H54 (cell line): Measurements from ENCODE around the gene SLC22A2.

Source experiments
- DNase-seq: peaks from one replicate; pipeline ENCODE4 v3.0.0; 2011; ENCODE audit warnings: low spot score, mixed read lengths; ENCODE audit not compliant: insufficient read length
- FAIRE-seq: peaks from 3 replicates; lab custom pipeline; 2011; peaks lifted over from hg19 to GRCh38; lab: Jason Lieb, UNC
- POLR2A ChIP-seq: IDR thresholded peaks from 2 replicates; pipeline ENCODE4 v1.6.1; 2011; ENCODE audit warnings: low read depth, mild to moderate bottlenecking, low read length

The SLC22A2 gene

DNA sequence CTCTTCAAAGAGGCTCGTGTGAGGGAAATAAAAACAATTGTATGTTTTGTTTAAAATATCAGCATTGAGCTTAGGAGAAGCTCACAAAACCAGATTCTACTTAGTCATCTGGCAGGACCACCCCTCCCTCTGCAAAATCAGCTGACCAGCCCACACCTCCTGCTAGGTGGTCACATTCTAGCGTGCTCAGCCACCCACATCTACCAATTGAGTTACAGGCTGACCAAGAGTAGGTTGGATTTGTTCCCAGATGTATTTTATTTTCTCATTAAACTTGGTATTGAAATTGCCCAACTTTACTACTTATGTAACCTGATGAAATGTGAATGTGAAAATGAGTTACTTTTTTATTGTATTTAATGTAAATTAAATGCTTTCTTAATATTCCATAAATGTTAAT, 56.2 kb downstream of the SLC22A2 start:
- FAIRE-seq (no peak), DNase-seq (no peak)
- no peak for TF ChIP-seq POLR2A

- no peak for DNase-seq
- no peak for FAIRE-seq
- no peak for TF ChIP-seq POLR2A
Observed at GRCh38 chr6:160201061-160201460, 57.6 kb downstream of the SLC22A2 start.

GRCh38 chr6:160198606-160199211, 59.9 kb downstream of the SLC22A2 start:
- DNase-seq (no peak), FAIRE-seq (no peak)
- no peak for TF ChIP-seq POLR2A

GRCh38 chr6:160197662-160198061, 61.0 kb downstream of the SLC22A2 start:
- FAIRE-seq (no peak), DNase-seq (no peak)
- no peak for TF ChIP-seq POLR2A

- DNase-seq (no peak), FAIRE-seq (no peak)
- TF ChIP-seq POLR2A, result no peak
Observed at GRCh38 chr6:160194808-160195207, 63.8 kb downstream of the SLC22A2 start.

- no peak for TF ChIP-seq POLR2A
- DNase-seq (no peak), FAIRE-seq (no peak)
Observed at GRCh38 chr6:160192840-160193239, 65.8 kb downstream of the SLC22A2 start.

- FAIRE-seq, result no peak
- TF ChIP-seq POLR2A, result no peak
- no peak for DNase-seq
Observed at GRCh38 chr6:160190973-160191372, 67.6 kb downstream of the SLC22A2 start.

DNA sequence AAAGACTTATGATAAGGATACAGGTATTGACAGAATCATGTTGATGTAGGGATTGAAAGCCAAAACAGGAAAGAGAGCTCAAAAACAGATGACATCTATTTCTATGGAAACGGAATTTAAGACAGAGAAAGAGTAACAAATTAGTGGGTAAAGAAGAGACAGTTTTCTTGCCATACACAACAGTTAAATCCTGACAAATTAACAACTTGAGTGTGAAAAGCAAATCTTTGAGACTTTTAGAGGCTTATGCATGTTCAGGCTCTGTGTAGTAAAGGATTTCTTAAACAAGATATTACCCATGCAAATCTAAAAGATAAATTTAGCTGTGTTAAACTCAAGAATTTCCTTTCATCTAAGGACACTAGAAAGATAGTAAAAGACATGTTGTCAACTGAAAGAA, 68.5 kb downstream of the SLC22A2 start:
- no peak for FAIRE-seq
- DNase-seq, result no peak
- no peak for TF ChIP-seq POLR2A

DNA sequence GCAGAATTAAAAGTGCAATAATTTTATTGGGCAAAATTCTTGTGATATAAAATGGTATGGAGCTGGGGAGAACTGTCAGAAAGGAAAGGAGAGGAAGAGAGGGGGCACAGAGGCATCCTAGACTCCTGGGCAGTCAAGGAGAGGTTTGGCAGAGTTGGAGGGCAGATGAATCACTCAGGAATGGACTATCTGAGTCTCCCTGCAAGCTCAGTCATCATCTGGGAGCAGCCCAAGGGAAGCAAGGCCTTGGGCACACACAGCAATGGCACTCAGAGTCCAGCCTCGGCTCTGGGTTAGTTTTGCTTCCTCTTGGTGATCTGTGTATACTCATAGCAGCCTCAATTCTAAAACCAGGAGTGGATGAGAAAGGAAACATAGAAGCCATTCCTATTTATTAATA, 69.8 kb downstream of the SLC22A2 start:
- FAIRE-seq, result no peak

GRCh38 chr6:160180706-160181105, 77.9 kb downstream of the SLC22A2 start:
- DNase-seq (no peak), FAIRE-seq (no peak)
- TF ChIP-seq POLR2A, result no peak

More for the DNA sequence above, 69.8 kb downstream of the SLC22A2 start:
- TF ChIP-seq POLR2A, result no peak
- DNase-seq, result no peak

GRCh38 chr6:160178271-160178670, 80.3 kb downstream of the SLC22A2 start:
- TF ChIP-seq POLR2A, result no peak
- DNase-seq (no peak), FAIRE-seq (no peak)

- no peak for DNase-seq
- TF ChIP-seq POLR2A, result no peak
- no peak for FAIRE-seq
Observed at GRCh38 chr6:160177220-160177619, 81.4 kb downstream of the SLC22A2 start.

GRCh38 chr6:160174681-160175080, 83.9 kb downstream of the SLC22A2 start:
- TF ChIP-seq POLR2A, result no peak
- no peak for FAIRE-seq

DNA sequence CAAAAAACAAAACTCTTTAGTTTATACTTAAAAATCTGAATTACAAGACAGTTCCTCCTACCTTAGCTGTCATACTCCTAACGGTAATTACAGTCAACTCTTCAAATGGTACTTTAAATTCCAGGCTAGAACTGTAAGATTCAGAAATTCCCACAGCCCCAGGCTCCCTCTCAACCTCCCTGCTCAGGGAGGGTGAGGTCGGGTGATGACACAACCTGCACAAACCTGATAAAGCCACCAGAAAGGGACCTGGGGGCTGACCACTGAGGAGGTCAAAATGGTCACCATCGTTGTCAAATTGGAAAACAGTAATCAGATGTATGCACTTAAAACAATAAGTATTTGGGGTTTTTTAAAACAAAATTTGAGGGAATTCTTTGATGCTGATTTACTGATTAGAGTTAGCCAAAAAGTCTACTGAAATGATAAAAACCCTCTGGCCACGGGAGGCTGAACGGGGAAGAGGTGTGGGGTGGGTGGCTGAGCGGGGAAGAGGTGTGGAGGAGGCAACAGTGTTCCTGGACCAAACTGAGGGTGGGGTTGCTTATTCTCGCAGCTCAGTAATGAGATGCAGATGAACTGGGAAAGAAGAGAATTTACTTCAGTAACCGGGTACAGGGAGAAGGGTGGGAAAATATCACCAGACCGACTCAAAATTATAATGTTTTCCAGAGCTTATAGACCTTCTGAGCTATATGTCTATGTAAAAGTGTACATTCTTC, 84.7 kb downstream of the SLC22A2 start:
- FAIRE-seq, result no peak
- no peak for TF ChIP-seq POLR2A
- DNase-seq, result no peak

More at GRCh38 chr6:160174681-160175080, 83.9 kb downstream of the SLC22A2 start:
- DNase-seq, result no peak

- no peak for TF ChIP-seq POLR2A
- DNase-seq (no peak), FAIRE-seq (no peak)
Observed at GRCh38 chr6:160172704-160173103, 85.9 kb downstream of the SLC22A2 start.
